ENCODE results near the gene LY6G5C.

LY6G5C gene

GRCh38 chr6:31702819-31703716 lies 22.2 kb upstream of the LY6G5C start, which contains the start of gene ABHD16A:
Gene ABHD16A, minus strand, starts transcription at chr6:31703324. Its CDS starts 43 bp downstream, at chr6:31703281.
- peak; percentile 97 for DNase-seq (ENCODE audit: low spot score)
- no peak for TF ChIP-seq CTCF (IDR thresholded peaks at IDR 0.05; ENCODE audit: extremely low read depth, missing control alignments)

GRCh38 chr6:31702405-31702818 lies 21.5 kb upstream of the LY6G5C start:
- TF ChIP-seq CTCF (IDR thresholded peaks at IDR 0.05; ENCODE audit: extremely low read depth, missing control alignments), result no peak
- peak; percentile 42 for DNase-seq (ENCODE audit: low spot score)

- no peak for DNase-seq (ENCODE audit: low spot score)
- TF ChIP-seq CTCF (IDR thresholded peaks at IDR 0.05; ENCODE audit: extremely low read depth, missing control alignments), result no peak
These were observed 21.0 kb upstream of the LY6G5C start for GRCh38 chr6:31701666-31702404.

- DNase-seq (ENCODE audit: low spot score), result no peak
- TF ChIP-seq CTCF (IDR thresholded peaks at IDR 0.05; ENCODE audit: extremely low read depth, missing control alignments), result no peak
These were observed 20.0 kb upstream of the LY6G5C start for GRCh38 chr6:31700740-31701401.

- no peak for DNase-seq (ENCODE audit: low spot score)
- TF ChIP-seq CTCF (IDR thresholded peaks at IDR 0.05; ENCODE audit: extremely low read depth, missing control alignments), result no peak
These were observed 16.7 kb upstream of the LY6G5C start for GRCh38 chr6:31697555-31697954.

- no peak for TF ChIP-seq CTCF (IDR thresholded peaks at IDR 0.05; ENCODE audit: extremely low read depth, missing control alignments)
- DNase-seq (ENCODE audit: low spot score), result no peak
These were observed 12.7 kb upstream of the LY6G5C start for GRCh38 chr6:31693535-31693934.
